ENCODE data around the gene SLC50A1.
"Not testable (repeated sequence)": the region's sequence is repeated elsewhere in the genome, so short reads cannot be mapped to it uniquely, and the experiment has no call there.

SLC50A1 gene

GRCh38 chr1:155139895-155140629 is 4.4 kb downstream of the SLC50A1 start, which contains the start of gene DPM3:
Gene DPM3 (minus strand): TSS chr1:155140531. CDS start chr1:155140240, 291 bp downstream.
- H3K4me3 ChIP-seq (ENCODE audit: low read length) = peak within 1 kb of the TSS; percentile 96
- H3K27me3 ChIP-seq (replicated peaks; ENCODE audit: control insufficient read depth, insufficient read depth, low read length) = peaks cover 6% of the 10 kb centered on the region
- peaks cover 18% of the 10 kb centered on the region for H3K4me1 ChIP-seq (ENCODE audit: control insufficient read depth, insufficient read depth, low read length)
- H3K9ac ChIP-seq (ENCODE audit: low read length) = peak within 1 kb of the TSS; percentile 90
- peaks cover 9% of the 10 kb centered on the region for H3K36me3 ChIP-seq (ENCODE audit: control insufficient read depth, insufficient read depth, low read length, severe bottlenecking)
- DNase-seq (ENCODE audit: low read depth) = peak; percentile 97
- H3K9me3 ChIP-seq (ENCODE audit: control insufficient read depth, low read length) = no peaks in the 10 kb centered on the region

GRCh38 chr1:155140630-155140953 is 4.9 kb downstream of the SLC50A1 start:
- Histone ChIP-seq H3K4me1 (ENCODE audit: control insufficient read depth, insufficient read depth, low read length) (peaks cover 15% of the 10 kb centered on the region), H3K9me3 (ENCODE audit: control insufficient read depth, low read length) (no peaks in the 10 kb centered on the region), H3K4me3 (ENCODE audit: low read length) (peak overlapping the region; percentile 96), H3K36me3 (ENCODE audit: control insufficient read depth, insufficient read depth, low read length, severe bottlenecking) (peaks cover 9% of the 10 kb centered on the region), H3K9ac (ENCODE audit: low read length) (peak overlapping the region; percentile 90), H3K27me3 (replicated peaks; ENCODE audit: control insufficient read depth, insufficient read depth, low read length) (peaks cover 6% of the 10 kb centered on the region)
- no peak for DNase-seq (ENCODE audit: low read depth)

DNA sequence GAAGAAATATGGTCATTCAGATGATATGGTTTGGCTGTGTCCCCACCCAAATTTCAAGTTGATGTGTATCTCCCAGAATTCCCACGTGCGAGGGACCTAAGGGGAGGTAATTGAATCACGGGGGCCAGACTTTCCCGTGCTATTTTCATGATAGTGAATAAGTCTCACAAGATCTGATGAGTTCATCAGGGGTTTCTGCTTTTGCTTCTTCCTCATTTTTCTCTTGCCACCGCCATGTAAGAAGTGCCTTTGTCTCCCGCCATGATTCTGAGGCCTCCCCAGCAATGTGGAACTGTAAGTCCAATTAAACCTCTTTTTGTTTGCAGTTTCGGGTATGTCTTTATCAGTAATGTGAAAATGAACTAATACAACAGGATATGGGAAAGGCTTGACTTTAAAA is 6.1 kb downstream of the SLC50A1 start:
- Histone ChIP-seq H3K4me3 (ENCODE audit: low read length) (no peak overlapping the region), H3K36me3 (ENCODE audit: control insufficient read depth, insufficient read depth, low read length, severe bottlenecking) (peaks cover 9% of the 10 kb centered on the region), H3K4me1 (ENCODE audit: control insufficient read depth, insufficient read depth, low read length) (peaks cover 13% of the 10 kb centered on the region), H3K9ac (ENCODE audit: low read length) (no peak overlapping the region), H3K27me3 (replicated peaks; ENCODE audit: control insufficient read depth, insufficient read depth, low read length) (peaks cover 12% of the 10 kb centered on the region), H3K9me3 (ENCODE audit: control insufficient read depth, low read length) (no peaks in the 10 kb centered on the region)
- DNase-seq (ENCODE audit: low read depth) = no peak

GRCh38 chr1:155145491-155145890 is 9.8 kb downstream of the SLC50A1 start:
- no peak overlapping the region for H3K4me3 ChIP-seq (ENCODE audit: low read length)
- no peaks in the 10 kb centered on the region for H3K9me3 ChIP-seq (ENCODE audit: control insufficient read depth, low read length)
- no peaks in the 10 kb centered on the region for H3K36me3 ChIP-seq (ENCODE audit: control insufficient read depth, insufficient read depth, low read length, severe bottlenecking)
- H3K4me1 ChIP-seq (ENCODE audit: control insufficient read depth, insufficient read depth, low read length) = no peaks in the 10 kb centered on the region
- no peak overlapping the region for H3K9ac ChIP-seq (ENCODE audit: low read length)
- H3K27me3 ChIP-seq (replicated peaks; ENCODE audit: control insufficient read depth, insufficient read depth, low read length) = peaks cover 26% of the 10 kb centered on the region
- DNase-seq (ENCODE audit: low read depth) = no peak

DNA sequence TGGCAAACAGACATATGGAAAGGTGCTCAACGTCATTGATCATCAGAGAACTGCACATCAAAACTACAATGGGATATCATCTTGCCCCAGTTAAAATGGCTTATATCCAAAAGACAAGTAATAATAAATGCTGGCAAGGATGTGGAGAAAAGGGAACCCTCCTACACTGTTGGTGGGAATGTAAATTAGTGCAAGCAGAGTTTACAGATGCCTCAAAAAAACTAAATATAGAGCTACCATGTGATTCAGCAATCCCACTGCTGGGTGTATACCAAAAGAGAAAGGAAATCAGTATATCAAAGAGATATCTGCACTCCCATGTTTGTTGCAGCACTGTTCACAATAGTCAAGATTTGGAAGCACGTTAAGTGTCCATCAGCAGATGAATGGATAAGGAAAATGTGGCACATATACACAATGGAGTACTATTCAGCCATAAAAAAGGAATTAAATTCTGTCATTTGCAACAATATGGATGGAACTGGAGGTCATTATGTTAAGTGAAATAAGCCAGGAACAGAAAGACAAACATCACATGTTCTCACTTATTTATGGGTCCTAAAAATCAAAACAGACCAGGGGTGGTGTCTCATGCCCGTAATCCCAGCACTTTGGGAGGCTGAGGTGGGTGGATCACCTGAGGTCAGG is 20.5 kb downstream of the SLC50A1 start:
- not testable (repeated sequence) for DNase-seq (ENCODE audit: low read depth); H3K4me3 ChIP-seq (ENCODE audit: low read length); H3K9me3 ChIP-seq (ENCODE audit: control insufficient read depth, low read length); H3K27me3 ChIP-seq (replicated peaks; ENCODE audit: control insufficient read depth, insufficient read depth, low read length); H3K9ac ChIP-seq (ENCODE audit: low read length); H3K4me1 ChIP-seq (ENCODE audit: control insufficient read depth, insufficient read depth, low read length); H3K36me3 ChIP-seq (ENCODE audit: control insufficient read depth, insufficient read depth, low read length, severe bottlenecking)

DNA sequence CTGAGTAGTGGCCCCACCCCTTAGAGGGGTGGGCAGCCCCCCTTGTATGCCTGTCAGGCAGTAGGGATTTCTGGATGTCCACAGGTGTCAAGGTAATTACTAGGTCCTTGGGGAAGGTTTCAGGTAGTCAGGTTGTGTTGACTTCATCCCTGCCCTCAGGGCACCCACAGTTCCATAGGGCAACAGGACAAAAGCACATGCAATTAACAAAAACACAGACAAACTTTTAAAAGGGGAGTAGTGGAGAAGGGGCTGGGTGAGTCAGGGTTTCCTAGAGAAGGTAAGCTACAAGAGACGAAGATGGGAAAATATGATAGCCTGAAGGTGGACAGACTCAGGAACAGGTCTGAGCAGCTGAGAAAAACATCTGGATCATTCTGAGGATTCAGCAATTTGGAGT is 23.3 kb downstream of the SLC50A1 start:
- Histone ChIP-seq H3K36me3 (ENCODE audit: control insufficient read depth, insufficient read depth, low read length, severe bottlenecking) (no peaks in the 10 kb centered on the region), H3K4me3 (ENCODE audit: low read length) (no peak overlapping the region), H3K9ac (ENCODE audit: low read length) (no peak overlapping the region), H3K27me3 (replicated peaks; ENCODE audit: control insufficient read depth, insufficient read depth, low read length) (peaks cover 5% of the 10 kb centered on the region), H3K9me3 (ENCODE audit: control insufficient read depth, low read length) (no peaks in the 10 kb centered on the region), H3K4me1 (ENCODE audit: control insufficient read depth, insufficient read depth, low read length) (no peaks in the 10 kb centered on the region)
- no peak for DNase-seq (ENCODE audit: low read depth)

- Histone ChIP-seq H3K27me3 (replicated peaks; ENCODE audit: control insufficient read depth, insufficient read depth, low read length) (peaks cover 5% of the 10 kb centered on the region), H3K36me3 (ENCODE audit: control insufficient read depth, insufficient read depth, low read length, severe bottlenecking) (no peaks in the 10 kb centered on the region), H3K4me1 (ENCODE audit: control insufficient read depth, insufficient read depth, low read length) (no peaks in the 10 kb centered on the region), H3K9ac (ENCODE audit: low read length) (no peak overlapping the region), H3K4me3 (ENCODE audit: low read length) (no peak overlapping the region), H3K9me3 (ENCODE audit: control insufficient read depth, low read length) (no peaks in the 10 kb centered on the region)
- no peak for DNase-seq (ENCODE audit: low read depth)
Observed at GRCh38 chr1:155160128-155160527, 24.5 kb downstream of the SLC50A1 start.

DNA sequence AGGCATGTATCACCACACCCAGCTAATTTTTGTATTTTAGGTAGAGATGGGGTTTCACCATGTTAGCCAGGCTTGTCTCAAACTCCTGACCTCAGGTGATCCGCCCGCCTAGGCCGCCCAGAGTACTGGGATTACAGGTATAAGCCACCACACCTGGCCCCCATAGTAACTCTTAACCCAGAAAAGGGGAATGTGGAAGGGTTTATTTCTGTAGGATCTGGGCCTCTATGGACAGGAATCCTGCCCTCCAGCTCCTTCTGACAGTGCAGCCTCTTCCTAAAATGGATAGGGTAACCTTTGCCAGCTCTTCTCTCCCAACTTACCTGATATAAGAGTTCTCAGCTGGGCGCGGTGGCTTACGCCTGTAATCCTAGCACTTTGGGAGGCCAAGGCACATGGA is 27.0 kb downstream of the SLC50A1 start:
- H3K36me3 ChIP-seq (ENCODE audit: control insufficient read depth, insufficient read depth, low read length, severe bottlenecking); DNase-seq (ENCODE audit: low read depth); H3K4me3 ChIP-seq (ENCODE audit: low read length); H3K9me3 ChIP-seq (ENCODE audit: control insufficient read depth, low read length); H3K4me1 ChIP-seq (ENCODE audit: control insufficient read depth, insufficient read depth, low read length); H3K9ac ChIP-seq (ENCODE audit: low read length): not testable (repeated sequence)
- peaks cover 13% of the 10 kb centered on the region for H3K27me3 ChIP-seq (replicated peaks; ENCODE audit: control insufficient read depth, insufficient read depth, low read length)

- H3K4me3 ChIP-seq (ENCODE audit: low read length); H3K36me3 ChIP-seq (ENCODE audit: control insufficient read depth, insufficient read depth, low read length, severe bottlenecking); H3K9ac ChIP-seq (ENCODE audit: low read length); H3K4me1 ChIP-seq (ENCODE audit: control insufficient read depth, insufficient read depth, low read length); H3K9me3 ChIP-seq (ENCODE audit: control insufficient read depth, low read length); DNase-seq (ENCODE audit: low read depth): not testable (repeated sequence)
- peaks cover 13% of the 10 kb centered on the region for H3K27me3 ChIP-seq (replicated peaks; ENCODE audit: control insufficient read depth, insufficient read depth, low read length)
Observed at GRCh38 chr1:155163785-155164184, 28.1 kb downstream of the SLC50A1 start.

GRCh38 chr1:155164625-155165024 is 29.0 kb downstream of the SLC50A1 start:
- not testable (repeated sequence) for H3K27me3 ChIP-seq (replicated peaks; ENCODE audit: control insufficient read depth, insufficient read depth, low read length); H3K9me3 ChIP-seq (ENCODE audit: control insufficient read depth, low read length); H3K4me3 ChIP-seq (ENCODE audit: low read length); H3K4me1 ChIP-seq (ENCODE audit: control insufficient read depth, insufficient read depth, low read length); DNase-seq (ENCODE audit: low read depth); H3K9ac ChIP-seq (ENCODE audit: low read length)
- H3K36me3 ChIP-seq (ENCODE audit: control insufficient read depth, insufficient read depth, low read length, severe bottlenecking) = peaks cover 12% of the 10 kb centered on the region

GRCh38 chr1:155166051-155166470 is 30.4 kb downstream of the SLC50A1 start:
- H3K9me3 ChIP-seq (ENCODE audit: control insufficient read depth, low read length) = no peaks in the 10 kb centered on the region

More at GRCh38 chr1:155166051-155166470, 30.4 kb downstream of the SLC50A1 start:
- DNase-seq (ENCODE audit: low read depth) = no peak
- H3K9ac ChIP-seq (ENCODE audit: low read length) = no peak overlapping the region
- H3K36me3 ChIP-seq (ENCODE audit: control insufficient read depth, insufficient read depth, low read length, severe bottlenecking) = peaks cover 23% of the 10 kb centered on the region
- peaks cover 5% of the 10 kb centered on the region for H3K4me1 ChIP-seq (ENCODE audit: control insufficient read depth, insufficient read depth, low read length)
- H3K4me3 ChIP-seq (ENCODE audit: low read length) = no peak overlapping the region
- peaks cover 8% of the 10 kb centered on the region for H3K27me3 ChIP-seq (replicated peaks; ENCODE audit: control insufficient read depth, insufficient read depth, low read length)

All from adipocyte (in vitro differentiated cells).